ENCODE data around the gene SHC2. TPM values are rescaled to one million over a fixed set of nuclear protein-coding genes. Genes with fewer than 3 reads are reported as not detected.
A peak's percentile ranks its signal among the peaks of the same experiment; 100 is the strongest.

The SHC2 gene
- total and polyA plus RNA-seq, 9 of the 15 experiments (the other 6 are each of a cell fraction or from before 2014, with no cell fraction given): 0.14 to 0.36 (median 0.17) TPM; not detected in 5

- TF ChIP-seq ZNF282 (CRISPR knock-in tag; IDR thresholded peaks at IDR 0.05): no peak
- peak; percentile 91 for TF ChIP-seq HDAC8 (tag; IDR thresholded peaks at IDR 0.05)
- TF ChIP-seq HDAC3 (IDR thresholded peaks at IDR 0.05; ENCODE audit: borderline replicate concordance, partially characterized antibody): no peak
- peak; percentile 92 for TF ChIP-seq MYBL2 (IDR thresholded peaks at IDR 0.05; ENCODE audit: low read depth)
- no peak for TF ChIP-seq MYBL2 (CRISPR knock-in tag; IDR thresholded peaks at IDR 0.05; ENCODE audit: borderline replicate concordance)
- TF ChIP-seq FOXP1 (CRISPR knock-in tag; IDR thresholded peaks at IDR 0.05): peak; percentile 64; the same call in 1 of the 2 replicates
- TF ChIP-seq ETV5 (CRISPR knock-in tag; IDR thresholded peaks at IDR 0.05; ENCODE audit: low read depth): 0 out of 2 replicates have a peak, but pooled peaks have one; percentile 62
- TF ChIP-seq HES1 (IDR thresholded peaks at IDR 0.05; ENCODE audit: low read depth): no peak
- 0 out of 2 replicates have a peak, but pooled peaks have one; percentile 29 for TF ChIP-seq ZBTB17 (CRISPR knock-in tag; IDR thresholded peaks at IDR 0.05)
- TF ChIP-seq MITF (IDR thresholded peaks at IDR 0.05): no peak
- peak; percentile 86 for TF ChIP-seq SUPT5H (IDR thresholded peaks at IDR 0.05)
- TF ChIP-seq ZNF263 (CRISPR knock-in tag; IDR thresholded peaks at IDR 0.05; ENCODE audit: borderline replicate concordance): peak; percentile 21; the same call in 1 of the 2 replicates
- TF ChIP-seq NELFE (IDR thresholded peaks at IDR 0.05; ENCODE audit: insufficient read depth, insufficient read length): no peak
- peak; percentile 11 to 100; a peak in 2 of 4 replicates for TF ChIP-seq CSDE1 (IDR thresholded peaks at IDR 0.05)
- peak; percentile 33; the same call in 1 of the 2 replicates for TF ChIP-seq ZC3H11A (IDR thresholded peaks at IDR 0.05; ENCODE audit: low read depth, low read length)
- no peak; a peak in 1 of 3 replicates for TF ChIP-seq CBX3 (IDR thresholded peaks at IDR 0.05; ENCODE audit: borderline replicate concordance in 1 of 2, low read length in 2 of 2)
- no peak for TF ChIP-seq CEBPZ (IDR thresholded peaks at IDR 0.05; ENCODE audit: borderline replicate concordance, low read depth, low read length)
- no peak for TF ChIP-seq HNRNPK (IDR thresholded peaks at IDR 0.05; ENCODE audit: low read depth, low read length, poor library complexity, severe bottlenecking)
- no peak for TF ChIP-seq CAMTA2 (CRISPR knock-in tag; conservative IDR thresholded peaks at IDR 0.05)
- TF ChIP-seq MYC (IDR thresholded peaks at IDR 0.05; ENCODE audit: low read depth, low read length): 0 out of 2 replicates have a peak, but pooled peaks have one; percentile 1
- TF ChIP-seq MYC (CRISPR knock-in tag; IDR thresholded peaks at IDR 0.05; ENCODE audit: borderline replicate concordance, low read depth): no peak
- TF ChIP-seq YY1 (IDR thresholded peaks at IDR 0.05; ENCODE audit: borderline replicate concordance in 1 of 3, control insufficient read depth in 1 of 3, extremely low read depth in 1 of 3, insufficient read depth in 3 of 3, insufficient read length in 1 of 3, insufficient replicate concordance in 2 of 3, low read depth in 1 of 3, low read length in 2 of 3): peak; percentile 100
Observed at GRCh38 chr19:507286-508203, 46.7 kb upstream of the SHC2 start, which contains the start of gene TPGS1 (continued).

Data from K562 (cell line).